ENCODE data around the gene TMEM72. TPM values are rescaled to one million over a fixed set of nuclear protein-coding genes. Genes with fewer than 3 reads are reported as not detected.

The TMEM72 gene
- total and polyA plus RNA-seq, 2 of the 13 experiments (the other 11 are each of a cell fraction or from before 2014, with no cell fraction given), result 0.04 TPM; not detected in 1

- no peak for TF ChIP-seq CEBPZ (IDR thresholded peaks at IDR 0.05; ENCODE audit: low read length)
- TF ChIP-seq ZNF570 (CRISPR knock-in tag; IDR thresholded peaks at IDR 0.05; ENCODE audit: borderline replicate concordance), result no peak
- TF ChIP-seq ZNF282 (IDR thresholded peaks at IDR 0.05; ENCODE audit: partially characterized antibody), result no peak
- TF ChIP-seq STAT5B (CRISPR knock-in tag; IDR thresholded peaks at IDR 0.05), result no peak
- TF ChIP-seq HMGXB4 (CRISPR knock-in tag; IDR thresholded peaks at IDR 0.05; ENCODE audit: borderline replicate concordance in 1 of 2, low read depth in 1 of 2), result 0 out of 4 replicates have a peak, but pooled peaks of 1 of the 2 experiments have one; percentile 4
- no peak for TF ChIP-seq CTCF (CRISPR knock-in tag; IDR thresholded peaks at IDR 0.05)
- TF ChIP-seq DR1 (CRISPR knock-in tag; IDR thresholded peaks at IDR 0.05), result no peak
- TF ChIP-seq MXD3 (CRISPR knock-in tag; IDR thresholded peaks at IDR 0.05), result no peak
- no peak for TF ChIP-seq ZNF274 (CRISPR knock-in tag; IDR thresholded peaks at IDR 0.05)
- TF ChIP-seq ZNF331 (CRISPR knock-in tag; IDR thresholded peaks at IDR 0.05), result no peak
- no peak for TF ChIP-seq SP2 (CRISPR knock-in tag; IDR thresholded peaks at IDR 0.05)
- no peak for TF ChIP-seq PHF5A (CRISPR knock-in tag; IDR thresholded peaks at IDR 0.05; ENCODE audit: low read depth, unreplicated experiment)
- TF ChIP-seq ZMYM2 (CRISPR knock-in tag; IDR thresholded peaks at IDR 0.05), result no peak
- TF ChIP-seq PAXIP1 (CRISPR knock-in tag; conservative IDR thresholded peaks at IDR 0.05), result peak; percentile 40; the same call in 1 of the 2 replicates
- TF ChIP-seq PHF8 (CRISPR knock-in tag; IDR thresholded peaks at IDR 0.05), result no peak
- no peak for TF ChIP-seq NONO (IDR thresholded peaks at IDR 0.05)
- TF ChIP-seq NONO (CRISPR knock-in tag; conservative IDR thresholded peaks at IDR 0.05), result no peak
- TF ChIP-seq ZNF343 (CRISPR knock-in tag; IDR thresholded peaks at IDR 0.05), result no peak
- TF ChIP-seq ZSCAN30 (CRISPR knock-in tag; IDR thresholded peaks at IDR 0.05), result no peak; the same call in 1 of the 2 replicates
Measured at GRCh38 chr10:44960088-44960460, 48.9 kb downstream of the TMEM72 start (continued).
